Endothelial cell of umbilical vein (primary cell): ENCODE measurements around the gene SYCP1.
A peak's percentile ranks its signal among the peaks of the same experiment; 100 is the strongest.

Experiments used
- EZH2 ChIP-seq: IDR thresholded peaks from 2 replicates; pipeline ENCODE4 v1.6.1; 2012; ENCODE audit warnings: borderline replicate concordance, low read depth, mild to moderate bottlenecking, moderate library complexity, low read length, inconsistent platforms; ENCODE audit not compliant: severe bottlenecking
- JUN ChIP-seq: IDR thresholded peaks from 2 replicates; pipeline ENCODE4 v1.6.1; 2011; ENCODE audit warnings: borderline replicate concordance, low read depth; ENCODE audit not compliant: insufficient read length, insufficient read depth
- POLR2A ChIP-seq: IDR thresholded peaks from 2 replicates; pipeline ENCODE4 v1.6.1; 2012; ENCODE audit warnings: low read depth, mild to moderate bottlenecking, control low read depth, low read length
- POLR2AphosphoS5 ChIP-seq: IDR thresholded peaks from 2 replicates; pipeline ENCODE4 v1.6.1; 2012; ENCODE audit warnings: low read depth, mild to moderate bottlenecking, control low read depth, low read length, moderate library complexity; ENCODE audit not compliant: insufficient read depth
- TF ChIP-seq, protein P1 (sequence below), 2 donors: IDR thresholded peaks; 1 replicate in 1 of 2; 2 replicates in 1 of 2; pipeline ENCODE4 v1.5.1; 2011; ENCODE audit warnings: low read length in 2 of 2, mild to moderate bottlenecking in 2 of 2, moderate library complexity in 2 of 2, control low read depth in 1 of 2, inconsistent platforms in 1 of 2, low read depth in 1 of 2; ENCODE audit not compliant: insufficient read depth in 1 of 2; ENCODE audit errors: extremely low read depth in 1 of 2
- TF ChIP-seq, protein P2 (sequence below): IDR thresholded peaks from 2 replicates; pipeline ENCODE4 v1.6.1; 2011; ENCODE audit not compliant: insufficient read depth, insufficient read length

GRCh38 chr1:114956570-114956969 lies 101.9 kb downstream of the SYCP1 start:
- TF ChIP-seq, protein P1, sequence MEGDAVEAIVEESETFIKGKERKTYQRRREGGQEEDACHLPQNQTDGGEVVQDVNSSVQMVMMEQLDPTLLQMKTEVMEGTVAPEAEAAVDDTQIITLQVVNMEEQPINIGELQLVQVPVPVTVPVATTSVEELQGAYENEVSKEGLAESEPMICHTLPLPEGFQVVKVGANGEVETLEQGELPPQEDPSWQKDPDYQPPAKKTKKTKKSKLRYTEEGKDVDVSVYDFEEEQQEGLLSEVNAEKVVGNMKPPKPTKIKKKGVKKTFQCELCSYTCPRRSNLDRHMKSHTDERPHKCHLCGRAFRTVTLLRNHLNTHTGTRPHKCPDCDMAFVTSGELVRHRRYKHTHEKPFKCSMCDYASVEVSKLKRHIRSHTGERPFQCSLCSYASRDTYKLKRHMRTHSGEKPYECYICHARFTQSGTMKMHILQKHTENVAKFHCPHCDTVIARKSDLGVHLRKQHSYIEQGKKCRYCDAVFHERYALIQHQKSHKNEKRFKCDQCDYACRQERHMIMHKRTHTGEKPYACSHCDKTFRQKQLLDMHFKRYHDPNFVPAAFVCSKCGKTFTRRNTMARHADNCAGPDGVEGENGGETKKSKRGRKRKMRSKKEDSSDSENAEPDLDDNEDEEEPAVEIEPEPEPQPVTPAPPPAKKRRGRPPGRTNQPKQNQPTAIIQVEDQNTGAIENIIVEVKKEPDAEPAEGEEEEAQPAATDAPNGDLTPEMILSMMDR (IDR thresholded peaks at IDR 0.05; ENCODE audit: extremely low read depth in 1 of 2, insufficient read depth in 1 of 2, low read depth in 1 of 2, low read length in 2 of 2): peak in 1 of 2 donors; percentile 23
- TF ChIP-seq EZH2 (no peak), POLR2A (no peak), POLR2AphosphoS5 (no peak), JUN (no peak)
- TF ChIP-seq, protein P2, sequence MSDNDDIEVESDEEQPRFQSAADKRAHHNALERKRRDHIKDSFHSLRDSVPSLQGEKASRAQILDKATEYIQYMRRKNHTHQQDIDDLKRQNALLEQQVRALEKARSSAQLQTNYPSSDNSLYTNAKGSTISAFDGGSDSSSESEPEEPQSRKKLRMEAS: no peak
